ENCODE measurements around the gene ZNF10.

ZNF10 gene

DNA sequence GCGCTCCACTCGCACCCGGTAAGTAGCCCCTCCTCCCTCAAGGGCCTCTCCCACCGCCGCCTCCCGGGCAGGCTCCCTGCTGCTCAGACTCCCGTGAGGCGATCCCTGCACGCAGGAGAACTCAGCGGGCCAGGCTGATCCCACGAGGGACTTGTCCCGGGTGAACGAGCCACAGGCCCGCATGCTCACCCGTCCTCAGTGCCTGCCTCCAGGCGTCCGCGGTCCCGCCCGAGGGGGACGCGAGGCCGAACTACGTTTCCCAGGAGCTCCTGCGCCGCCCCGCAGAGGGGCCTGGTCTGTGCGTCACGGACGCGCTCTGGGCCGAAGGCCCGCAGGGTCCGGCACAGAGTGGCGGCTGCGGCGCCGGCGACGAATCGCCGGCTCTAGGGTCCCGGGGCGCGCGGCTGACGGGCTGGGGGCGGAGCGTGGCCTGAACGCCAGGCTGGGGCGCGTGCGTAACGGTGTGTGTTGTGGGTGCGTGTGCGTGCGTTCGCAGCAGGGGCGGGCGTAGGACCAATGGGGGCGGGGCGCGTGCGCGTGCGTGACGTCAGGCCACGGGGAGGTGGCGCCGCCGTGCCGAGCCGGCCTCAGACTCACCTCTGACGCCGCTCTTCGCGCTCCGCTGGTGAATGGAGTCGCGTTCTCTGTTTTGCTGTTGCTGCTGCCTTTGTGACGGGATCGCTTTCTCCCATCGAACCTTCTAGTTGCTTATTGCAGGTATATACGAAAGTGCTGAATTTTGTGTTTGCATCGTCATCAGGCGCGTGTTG, at the start of gene ZNF10, which contains the start of gene ZNF891:
Gene ZNF10, plus strand, starts transcription at position 590 of the 770 bp plus-strand sequence. CDS start 13,866 bp downstream, outside the sequence.
Gene ZNF891, minus strand, starts transcription at position 237 of the 770 bp plus-strand sequence. CDS start 8,356 bp downstream, outside the sequence.
- peaks cover 23% of the 10 kb centered on the region for H3K4me1 Mint-ChIP-seq
- peak; percentile 97 for ATAC-seq
- peaks cover 88% of the 10 kb centered on the region for H3K36me3 Mint-ChIP-seq (ENCODE audit: low read depth)
- peaks cover 56% of the 10 kb centered on the region for H3K9me3 Mint-ChIP-seq
- no peaks in the 10 kb centered on the region for H3K27me3 Mint-ChIP-seq
- peak within 1 kb of the TSS; percentile 94 for H3K27ac Mint-ChIP-seq
- DNase-seq, result peak; percentile 98
- peak within 1 kb of the TSS; percentile 92 for H3K4me3 Mint-ChIP-seq

DNA sequence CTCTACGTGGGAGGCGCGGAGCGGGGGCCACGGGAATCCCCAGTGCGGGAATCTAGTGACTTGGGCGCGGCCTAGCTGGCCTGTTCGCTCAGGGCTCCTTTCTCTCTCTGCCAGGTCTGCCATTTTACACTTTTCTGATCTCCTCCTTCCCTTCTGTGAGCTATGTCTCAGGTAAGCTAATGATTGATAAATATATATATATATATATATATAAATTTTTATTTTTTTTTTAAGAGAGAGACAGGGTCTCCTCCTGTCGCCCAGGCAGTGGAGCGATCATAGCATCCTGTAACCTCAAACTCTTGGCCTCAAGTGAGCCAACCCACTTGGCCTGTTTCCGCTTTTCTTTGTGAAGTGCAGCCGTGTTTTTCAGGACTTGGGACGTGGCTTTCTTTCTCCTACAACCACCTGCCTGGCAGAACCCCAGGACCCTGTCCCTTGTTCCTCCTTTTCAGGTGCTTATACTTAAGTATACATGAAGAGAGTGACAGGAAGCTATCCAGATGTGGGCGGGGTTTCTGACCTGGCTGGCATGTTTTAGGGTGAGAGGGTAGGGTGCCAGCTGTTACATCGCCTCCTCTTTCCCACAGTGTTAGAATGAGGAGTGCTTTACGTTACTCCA, 49.2 kb upstream of the ZNF10 start:
- DNase-seq (peak; percentile 5), ATAC-seq (no peak)
- H3K27me3 Mint-ChIP-seq, result no peaks in the 10 kb centered on the region
- H3K36me3 Mint-ChIP-seq (ENCODE audit: low read depth), result peaks cover 70% of the 10 kb centered on the region
- peaks cover 11% of the 10 kb centered on the region for H3K4me1 Mint-ChIP-seq
- no peak overlapping the region for H3K4me3 Mint-ChIP-seq
- peaks cover 52% of the 10 kb centered on the region for H3K9me3 Mint-ChIP-seq
- H3K27ac Mint-ChIP-seq, result no peak overlapping the region

DNA sequence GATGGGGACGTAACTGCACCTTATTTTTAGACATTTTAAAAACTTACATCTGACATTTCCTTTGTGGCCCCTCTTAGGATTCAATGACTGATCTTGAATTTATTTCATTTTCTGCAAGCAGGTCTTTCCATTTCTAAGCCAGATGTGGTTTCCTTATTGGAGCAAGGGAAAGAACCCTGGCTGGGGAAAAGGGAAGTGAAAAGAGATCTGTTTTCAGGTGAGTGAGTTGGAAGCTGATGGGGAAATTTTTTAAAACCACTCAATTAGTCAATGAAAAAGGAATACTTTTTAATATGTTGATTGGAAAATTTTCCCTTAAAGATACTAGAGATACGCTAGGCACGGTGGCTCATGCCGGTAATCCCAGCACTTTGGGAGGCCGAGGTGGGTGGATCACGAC, 47.1 kb upstream of the ZNF10 start:
- DNase-seq (no peak), ATAC-seq (no peak)
- Mint-ChIP-seq H3K4me3 (no peak overlapping the region), H3K27me3 (no peaks in the 10 kb centered on the region), H3K9me3 (peaks cover 52% of the 10 kb centered on the region), H3K36me3 (ENCODE audit: low read depth) (peaks cover 74% of the 10 kb centered on the region), H3K4me1 (peaks cover 11% of the 10 kb centered on the region), H3K27ac (no peak overlapping the region)

DNA sequence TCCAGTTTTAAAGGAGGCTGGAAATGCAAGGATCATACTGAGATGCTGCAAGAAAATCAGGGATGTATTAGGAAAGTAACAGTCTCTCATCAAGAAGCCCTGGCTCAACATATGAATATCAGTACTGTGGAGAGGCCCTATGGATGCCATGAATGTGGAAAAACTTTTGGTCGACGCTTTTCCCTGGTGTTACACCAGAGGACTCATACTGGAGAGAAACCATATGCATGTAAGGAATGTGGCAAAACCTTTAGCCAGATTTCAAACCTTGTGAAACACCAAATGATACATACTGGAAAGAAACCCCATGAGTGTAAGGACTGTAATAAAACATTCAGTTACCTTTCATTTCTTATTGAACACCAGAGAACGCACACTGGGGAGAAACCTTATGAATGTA, 24.8 kb upstream of the ZNF10 start:
- Mint-ChIP-seq H3K27ac (no peak overlapping the region), H3K4me3 (no peak overlapping the region), H3K4me1 (peaks cover 2% of the 10 kb centered on the region), H3K27me3 (no peaks in the 10 kb centered on the region), H3K36me3 (ENCODE audit: low read depth) (peaks cover 98% of the 10 kb centered on the region), H3K9me3 (peaks cover 72% of the 10 kb centered on the region)
- DNase-seq (no peak), ATAC-seq (no peak)

DNA sequence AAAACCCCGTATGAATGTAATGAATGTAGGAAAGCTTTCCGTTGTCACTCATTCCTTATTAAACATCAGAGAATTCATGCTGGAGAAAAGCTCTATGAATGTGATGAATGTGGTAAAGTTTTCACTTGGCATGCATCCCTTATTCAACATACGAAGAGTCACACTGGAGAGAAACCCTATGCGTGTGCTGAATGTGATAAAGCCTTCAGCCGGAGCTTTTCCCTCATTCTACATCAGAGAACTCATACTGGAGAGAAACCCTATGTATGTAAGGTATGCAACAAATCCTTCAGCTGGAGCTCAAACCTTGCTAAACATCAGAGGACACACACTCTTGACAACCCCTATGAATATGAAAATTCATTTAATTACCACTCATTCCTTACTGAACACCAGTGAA, 24.2 kb upstream of the ZNF10 start:
- ATAC-seq (no peak), DNase-seq (no peak)
- Mint-ChIP-seq H3K4me3 (no peak overlapping the region), H3K9me3 (peaks cover 72% of the 10 kb centered on the region), H3K36me3 (ENCODE audit: low read depth) (peaks cover 97% of the 10 kb centered on the region), H3K4me1 (peaks cover 2% of the 10 kb centered on the region), H3K27me3 (no peaks in the 10 kb centered on the region), H3K27ac (no peak overlapping the region)

DNA sequence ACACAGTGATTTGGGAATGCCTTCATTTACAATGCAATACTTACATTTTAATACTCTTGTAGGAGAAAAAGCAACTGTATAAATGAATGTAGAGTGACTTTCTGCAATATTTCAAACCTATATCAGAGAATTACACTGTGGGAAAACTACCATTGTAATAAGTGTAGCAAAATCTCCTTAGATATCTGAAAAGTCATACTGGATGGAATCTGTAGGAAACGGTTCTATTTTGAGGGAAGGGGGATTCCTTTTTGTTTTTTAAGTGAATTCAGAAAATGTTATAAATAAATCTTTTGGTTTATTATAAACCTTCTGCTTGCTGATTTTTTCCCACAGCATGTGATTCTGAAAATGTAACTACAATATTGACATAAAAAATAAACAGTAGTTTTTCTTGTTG, 23.3 kb upstream of the ZNF10 start:
- no peaks in the 10 kb centered on the region for H3K27me3 Mint-ChIP-seq
- ATAC-seq, result no peak
- DNase-seq, result no peak

DNA sequence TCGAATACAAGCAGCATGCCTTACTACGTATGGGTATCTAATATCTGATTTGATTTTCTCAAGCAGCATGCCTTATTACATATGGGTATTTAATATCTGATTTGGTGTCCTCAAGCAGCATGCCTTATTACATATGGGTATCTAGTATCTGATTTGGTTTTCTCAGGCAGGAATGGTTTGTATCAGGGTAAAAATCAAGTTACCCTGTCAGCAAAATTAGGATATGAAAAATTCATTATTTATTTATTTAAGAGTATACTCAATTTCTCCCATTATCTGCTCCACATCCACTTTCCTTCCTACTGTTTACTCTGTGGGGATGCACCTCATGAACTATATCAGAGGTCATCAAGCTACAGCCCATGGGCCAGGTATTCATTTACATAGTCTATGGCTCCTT, 22.3 kb upstream of the ZNF10 start:
- Mint-ChIP-seq H3K9me3 (peaks cover 68% of the 10 kb centered on the region), H3K36me3 (ENCODE audit: low read depth) (peaks cover 89% of the 10 kb centered on the region), H3K27me3 (no peaks in the 10 kb centered on the region), H3K27ac (no peak overlapping the region), H3K4me3 (no peak overlapping the region), H3K4me1 (peaks cover 2% of the 10 kb centered on the region)
- DNase-seq, result no peak
- no peak for ATAC-seq

More for the DNA sequence above, 23.3 kb upstream of the ZNF10 start:
- peaks cover 70% of the 10 kb centered on the region for H3K9me3 Mint-ChIP-seq
- H3K4me3 Mint-ChIP-seq, result no peak overlapping the region
- H3K27ac Mint-ChIP-seq, result no peak overlapping the region
- peaks cover 92% of the 10 kb centered on the region for H3K36me3 Mint-ChIP-seq (ENCODE audit: low read depth)
- H3K4me1 Mint-ChIP-seq, result peaks cover 2% of the 10 kb centered on the region

DNA sequence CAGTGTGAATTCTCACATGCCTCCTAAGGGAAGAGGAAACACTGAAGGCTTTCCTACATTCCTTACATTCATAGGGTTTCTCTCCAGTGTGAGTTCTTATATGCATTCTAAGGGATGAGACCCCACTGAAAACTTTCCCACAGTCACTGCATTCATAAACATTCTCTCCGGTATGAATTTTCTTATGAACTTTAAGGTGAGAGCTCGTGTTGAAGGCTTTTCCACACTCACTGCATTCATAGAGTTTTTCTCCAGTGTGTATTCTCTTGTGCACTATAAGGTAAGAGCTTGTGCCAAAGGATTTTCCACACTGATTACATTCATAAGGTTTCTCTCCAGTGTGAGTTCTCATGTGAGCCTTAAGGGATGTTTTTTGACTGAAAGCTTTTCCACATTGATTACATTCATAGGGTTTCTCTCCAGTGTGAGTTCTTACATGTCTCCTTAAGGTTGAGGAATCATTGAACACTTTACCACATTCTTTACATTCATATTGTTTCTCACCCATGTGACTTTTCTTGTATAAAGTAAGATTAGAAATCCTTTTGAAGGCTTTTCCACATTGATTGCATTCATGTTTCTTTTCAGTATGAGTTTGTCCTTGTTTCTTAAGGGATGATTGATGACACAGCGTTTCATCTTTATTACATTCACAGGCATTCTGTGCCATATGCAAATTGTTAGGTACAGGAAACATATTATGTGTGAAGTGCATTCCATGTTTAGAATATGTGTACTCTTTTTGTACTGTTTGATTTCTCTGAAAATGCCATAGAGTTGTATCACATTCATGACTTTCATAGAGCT, 9.8 kb upstream of the ZNF10 start:
- no peaks in the 10 kb centered on the region for H3K27me3 Mint-ChIP-seq

DNA sequence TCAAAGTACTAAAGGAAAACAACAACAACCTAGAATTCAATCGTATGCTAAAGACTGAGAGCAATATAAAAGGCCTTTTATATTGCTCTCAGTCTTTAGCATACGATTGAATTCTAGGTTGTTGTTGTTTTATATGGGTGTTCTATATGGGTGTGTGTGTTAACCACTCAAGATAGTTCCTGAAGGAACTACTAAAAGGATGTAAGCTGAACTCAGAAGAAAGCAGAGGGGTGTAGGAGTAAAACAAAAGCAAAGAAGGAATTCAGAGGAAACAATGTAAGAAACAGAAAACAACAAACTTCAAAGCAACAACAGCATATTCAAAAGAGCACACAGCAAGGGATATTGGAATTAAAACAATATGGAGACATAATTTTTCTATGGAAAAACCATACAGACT, 5.8 kb upstream of the ZNF10 start:
- H3K27ac Mint-ChIP-seq, result no peak overlapping the region
- no peaks in the 10 kb centered on the region for H3K27me3 Mint-ChIP-seq
- DNase-seq (no peak), ATAC-seq (no peak)
- H3K9me3 Mint-ChIP-seq, result peaks cover 64% of the 10 kb centered on the region
- H3K4me1 Mint-ChIP-seq, result peaks cover 10% of the 10 kb centered on the region
- H3K36me3 Mint-ChIP-seq (ENCODE audit: low read depth), result peaks cover 90% of the 10 kb centered on the region
- H3K4me3 Mint-ChIP-seq, result no peak overlapping the region

More for the DNA sequence above, 9.8 kb upstream of the ZNF10 start:
- ATAC-seq (no peak), DNase-seq (no peak)
- no peak overlapping the region for H3K27ac Mint-ChIP-seq
- H3K9me3 Mint-ChIP-seq, result peaks cover 77% of the 10 kb centered on the region
- no peak overlapping the region for H3K4me3 Mint-ChIP-seq
- peaks cover 92% of the 10 kb centered on the region for H3K36me3 Mint-ChIP-seq (ENCODE audit: low read depth)
- no peaks in the 10 kb centered on the region for H3K4me1 Mint-ChIP-seq

DNA sequence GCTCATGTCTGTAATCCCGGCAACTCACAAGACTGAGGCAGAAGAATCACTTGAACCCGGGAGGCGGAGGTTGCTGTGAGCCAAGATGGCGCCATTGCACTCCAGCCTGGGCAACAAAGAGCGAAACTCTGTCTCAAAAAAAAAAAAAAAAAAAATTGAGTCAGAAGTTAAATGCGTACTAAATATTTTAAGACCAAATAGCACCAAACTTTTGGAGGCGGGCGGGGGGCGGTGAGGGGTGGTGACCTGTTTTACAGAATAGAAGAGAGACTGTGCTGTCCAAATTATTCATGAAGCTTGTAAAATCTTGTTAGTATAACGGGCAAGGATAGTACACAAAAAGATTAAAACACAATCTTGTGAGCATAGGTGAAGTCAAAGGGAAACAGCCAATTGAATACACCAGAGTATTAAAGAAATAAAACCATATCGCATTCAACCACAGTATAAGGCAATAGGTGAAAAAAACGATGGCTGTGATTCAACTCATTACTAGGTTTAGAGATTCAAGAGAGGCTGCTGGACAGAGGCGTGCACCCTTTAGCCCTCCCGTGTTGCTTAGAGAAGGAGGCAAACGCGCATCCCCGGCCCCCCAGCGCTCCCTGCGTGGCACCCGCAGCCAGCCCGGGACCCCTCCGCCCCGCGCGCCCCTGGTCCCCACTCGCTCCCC, 924 bp upstream of the ZNF10 start:
- H3K27ac Mint-ChIP-seq, result peak overlapping the region; percentile 94
- peaks cover 23% of the 10 kb centered on the region for H3K4me1 Mint-ChIP-seq
- ATAC-seq (no peak), DNase-seq (peak; percentile 7)
- no peaks in the 10 kb centered on the region for H3K27me3 Mint-ChIP-seq
- peaks cover 88% of the 10 kb centered on the region for H3K36me3 Mint-ChIP-seq (ENCODE audit: low read depth)
- peak overlapping the region; percentile 92 for H3K4me3 Mint-ChIP-seq
- peaks cover 58% of the 10 kb centered on the region for H3K9me3 Mint-ChIP-seq

DNA sequence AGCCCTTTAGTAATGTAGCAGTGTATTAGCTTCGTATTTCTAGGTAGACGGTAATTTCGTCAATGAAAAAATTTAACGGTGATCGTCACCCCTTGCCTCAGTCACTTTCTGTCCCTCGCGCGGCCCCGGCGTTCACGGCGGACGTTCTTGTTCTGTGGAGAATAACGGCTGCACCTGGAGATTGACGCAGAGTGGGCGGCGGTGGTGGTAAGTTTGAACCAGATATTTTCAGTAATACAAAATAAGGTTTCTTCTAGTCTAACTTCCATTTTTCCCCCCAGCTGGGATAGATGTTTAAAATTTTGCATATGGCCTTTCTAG, 341 bp downstream of the ZNF10 start:
- H3K27ac Mint-ChIP-seq, result peak overlapping the region; percentile 94
- no peak for ATAC-seq
- H3K4me3 Mint-ChIP-seq, result peak overlapping the region; percentile 92
- peaks cover 23% of the 10 kb centered on the region for H3K4me1 Mint-ChIP-seq
- H3K9me3 Mint-ChIP-seq, result peaks cover 56% of the 10 kb centered on the region
- H3K36me3 Mint-ChIP-seq (ENCODE audit: low read depth), result peaks cover 88% of the 10 kb centered on the region
- peak; percentile 46 for DNase-seq
- H3K27me3 Mint-ChIP-seq, result no peaks in the 10 kb centered on the region

DNA sequence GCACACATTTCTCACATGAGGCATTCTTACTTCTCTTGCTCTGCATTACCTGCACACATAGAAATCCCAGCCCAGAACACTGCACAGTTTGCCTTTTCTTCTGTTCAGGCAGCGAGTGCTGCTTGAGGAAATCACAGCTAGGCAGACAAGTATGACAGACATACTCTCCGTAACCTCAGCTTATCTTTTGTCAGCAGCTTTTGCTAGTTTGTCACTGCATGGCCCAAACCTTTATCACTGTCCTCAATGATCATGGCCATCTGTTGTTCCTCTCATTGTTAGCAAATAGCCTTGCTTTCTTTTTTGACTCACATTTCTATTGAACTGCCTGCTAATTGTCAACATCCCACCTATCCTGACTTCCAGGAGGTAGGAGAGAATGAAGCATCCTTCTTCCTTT, 5.3 kb downstream of the ZNF10 start:
- Mint-ChIP-seq H3K36me3 (ENCODE audit: low read depth) (peaks cover 96% of the 10 kb centered on the region), H3K9me3 (peaks cover 77% of the 10 kb centered on the region)

DNA sequence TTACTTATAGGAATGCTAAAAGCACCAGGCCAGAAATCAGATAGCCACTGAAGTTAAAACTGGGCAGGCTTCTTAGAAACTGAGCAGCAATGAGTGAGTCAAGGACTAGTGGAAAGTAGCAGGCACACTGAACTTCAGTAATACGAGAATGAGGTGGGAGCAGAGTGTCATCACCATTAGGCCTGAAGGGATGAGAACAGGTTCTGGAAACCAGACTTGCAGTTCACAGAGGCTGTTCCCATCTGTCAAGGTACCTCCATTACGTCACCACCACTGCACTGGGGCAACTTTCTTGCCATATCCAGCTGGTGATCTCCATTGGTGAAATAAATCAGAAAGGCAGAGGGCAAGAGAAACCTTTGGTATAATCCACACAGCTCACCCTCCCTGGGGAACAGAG, 15.6 kb downstream of the ZNF10 start:
- no peak overlapping the region for H3K27ac Mint-ChIP-seq
- DNase-seq (no peak), ATAC-seq (no peak)
- peaks cover 89% of the 10 kb centered on the region for H3K36me3 Mint-ChIP-seq (ENCODE audit: low read depth)
- no peaks in the 10 kb centered on the region for H3K4me1 Mint-ChIP-seq
- no peaks in the 10 kb centered on the region for H3K27me3 Mint-ChIP-seq
- no peak overlapping the region for H3K4me3 Mint-ChIP-seq
- H3K9me3 Mint-ChIP-seq, result peaks cover 67% of the 10 kb centered on the region

More for the DNA sequence above, 5.3 kb downstream of the ZNF10 start:
- H3K4me3 Mint-ChIP-seq, result no peak overlapping the region
- no peaks in the 10 kb centered on the region for H3K27me3 Mint-ChIP-seq
- ATAC-seq, result no peak
- DNase-seq, result no peak
- H3K4me1 Mint-ChIP-seq, result peaks cover 9% of the 10 kb centered on the region
- H3K27ac Mint-ChIP-seq, result no peak overlapping the region

DNA sequence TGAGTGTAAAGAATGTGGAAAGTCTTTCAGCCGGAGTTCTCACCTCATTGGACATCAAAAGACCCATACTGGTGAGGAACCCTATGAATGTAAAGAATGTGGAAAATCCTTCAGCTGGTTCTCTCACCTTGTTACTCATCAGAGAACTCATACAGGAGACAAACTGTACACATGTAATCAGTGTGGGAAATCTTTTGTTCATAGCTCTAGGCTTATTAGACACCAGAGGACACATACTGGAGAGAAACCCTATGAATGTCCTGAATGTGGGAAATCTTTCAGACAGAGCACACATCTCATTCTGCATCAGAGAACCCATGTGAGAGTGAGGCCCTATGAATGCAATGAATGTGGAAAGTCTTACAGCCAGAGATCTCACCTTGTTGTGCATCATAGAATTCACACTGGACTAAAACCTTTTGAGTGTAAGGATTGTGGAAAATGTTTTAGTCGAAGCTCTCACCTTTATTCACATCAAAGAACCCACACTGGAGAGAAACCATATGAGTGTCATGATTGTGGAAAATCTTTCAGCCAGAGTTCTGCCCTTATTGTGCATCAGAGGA, 25.8 kb downstream of the ZNF10 start:
- Mint-ChIP-seq H3K9me3 (peaks cover 87% of the 10 kb centered on the region), H3K27ac (no peak overlapping the region), H3K4me1 (no peaks in the 10 kb centered on the region), H3K36me3 (ENCODE audit: low read depth) (peaks cover 88% of the 10 kb centered on the region), H3K4me3 (no peak overlapping the region), H3K27me3 (no peaks in the 10 kb centered on the region)
- DNase-seq (no peak), ATAC-seq (no peak)
